GM21619 (cell line): ENCODE data around the gene ANTXR1.

Source experiments
- ATAC-seq: cut with Tn5 transposase; IDR thresholded peaks from one replicate; pipeline ENCODE4 v1.9.1; 2021; ENCODE audit not compliant: unreplicated experiment

ANTXR1 gene

GRCh38 chr2:69298862-69299261 lies 285.9 kb downstream of the ANTXR1 start:
- ATAC-seq, result no peak
